Measurements from ENCODE around the gene AGBL4.

Gene AGBL4

DNA sequence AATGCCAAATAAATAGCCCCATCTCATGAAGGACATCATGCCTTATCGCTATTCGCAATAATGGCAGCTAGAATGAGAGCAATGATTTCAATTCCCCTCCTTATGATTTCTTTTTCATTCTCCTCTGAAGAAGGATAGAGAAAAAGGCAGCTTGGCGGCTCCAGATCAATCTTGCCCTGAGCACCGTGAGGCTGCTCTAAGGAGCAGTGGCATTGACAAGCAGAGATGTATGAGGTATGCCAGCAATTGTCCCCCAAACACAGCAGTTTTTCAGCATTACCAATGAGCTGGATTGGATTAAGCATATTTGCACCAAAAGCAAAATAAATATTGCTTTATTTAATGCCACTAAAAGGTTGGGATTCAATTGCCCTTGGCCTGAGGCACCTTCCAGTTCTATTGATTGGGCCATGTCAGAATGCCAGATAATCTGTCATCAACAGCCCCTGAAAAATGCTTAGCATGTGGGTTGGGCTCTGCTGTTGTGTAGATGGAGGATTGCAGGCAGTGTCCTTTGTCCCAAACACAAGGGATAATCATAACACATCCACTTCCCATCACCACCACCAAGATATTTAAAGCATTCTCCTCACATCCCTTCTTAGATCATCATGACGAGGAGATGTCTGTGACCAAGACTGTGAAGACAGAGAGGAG, 1382.8 kb downstream of the AGBL4 start:
- no peak overlapping the region for H3K27ac ChIP-seq (ENCODE audit: extremely low read depth, low read depth, low read length)
- TF ChIP-seq ZBTB1 (tag by site-specific recombination; IDR thresholded peaks at IDR 0.05): no peak
- TF ChIP-seq GLI2 (tag by site-specific recombination; IDR thresholded peaks at IDR 0.05; ENCODE audit: borderline replicate concordance, low read depth): no peak
- TF ChIP-seq RBAK (tag by site-specific recombination; IDR thresholded peaks at IDR 0.05): no peak
- no peaks in the 10 kb centered on the region for H3K36me3 ChIP-seq (ENCODE audit: control insufficient read depth in 2 of 2, insufficient read depth in 1 of 2, low read length in 2 of 2)
- CTCF ChIA-PET: interaction anchor here (0.6 to 1.0 kb wide), 2 partner anchors 36 to 1452 kb away, joined by 3 read pairs; no protein-coding TSS in a partner anchor
- no peaks in the 10 kb centered on the region for H3K4me1 ChIP-seq (ENCODE audit: control insufficient read depth, insufficient read depth, low read length)
- no peaks in the 10 kb centered on the region for H3K9me3 ChIP-seq (ENCODE audit: control insufficient read depth, insufficient read depth, low read depth, low read length)
- no peak overlapping the region for H3K4me3 ChIP-seq (ENCODE audit: low read depth, low read length)
- POLR2A ChIA-PET: no interaction called here

DNA sequence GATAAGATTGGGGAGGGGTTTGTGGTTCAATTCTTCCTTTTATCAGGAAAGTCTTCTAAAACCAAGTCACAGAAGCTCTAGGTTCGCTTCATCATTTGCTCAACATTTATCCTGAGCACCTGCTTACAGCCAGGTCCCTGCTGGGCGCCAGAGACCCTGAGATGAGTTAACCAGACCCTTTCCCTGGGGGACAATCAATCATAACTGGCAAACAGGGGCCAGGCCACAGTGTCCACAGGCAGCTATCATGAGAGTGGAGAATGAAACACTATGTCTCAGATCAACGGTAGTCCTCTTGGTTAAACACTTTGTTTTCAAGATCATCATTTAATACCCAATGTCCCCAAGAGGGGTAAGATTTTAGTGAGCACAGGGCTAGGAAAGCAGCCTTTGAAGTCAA, 1393.9 kb downstream of the AGBL4 start:
- Histone ChIP-seq H3K27ac (ENCODE audit: extremely low read depth, low read depth, low read length) (no peak overlapping the region), H3K9me3 (ENCODE audit: control insufficient read depth, insufficient read depth, low read depth, low read length) (no peaks in the 10 kb centered on the region), H3K4me1 (ENCODE audit: control insufficient read depth, insufficient read depth, low read length) (no peaks in the 10 kb centered on the region), H3K4me3 (ENCODE audit: low read depth, low read length) (no peak overlapping the region), H3K36me3 (ENCODE audit: control insufficient read depth in 2 of 2, insufficient read depth in 1 of 2, low read length in 2 of 2) (no peaks in the 10 kb centered on the region)
- TF ChIP-seq, protein P1, sequence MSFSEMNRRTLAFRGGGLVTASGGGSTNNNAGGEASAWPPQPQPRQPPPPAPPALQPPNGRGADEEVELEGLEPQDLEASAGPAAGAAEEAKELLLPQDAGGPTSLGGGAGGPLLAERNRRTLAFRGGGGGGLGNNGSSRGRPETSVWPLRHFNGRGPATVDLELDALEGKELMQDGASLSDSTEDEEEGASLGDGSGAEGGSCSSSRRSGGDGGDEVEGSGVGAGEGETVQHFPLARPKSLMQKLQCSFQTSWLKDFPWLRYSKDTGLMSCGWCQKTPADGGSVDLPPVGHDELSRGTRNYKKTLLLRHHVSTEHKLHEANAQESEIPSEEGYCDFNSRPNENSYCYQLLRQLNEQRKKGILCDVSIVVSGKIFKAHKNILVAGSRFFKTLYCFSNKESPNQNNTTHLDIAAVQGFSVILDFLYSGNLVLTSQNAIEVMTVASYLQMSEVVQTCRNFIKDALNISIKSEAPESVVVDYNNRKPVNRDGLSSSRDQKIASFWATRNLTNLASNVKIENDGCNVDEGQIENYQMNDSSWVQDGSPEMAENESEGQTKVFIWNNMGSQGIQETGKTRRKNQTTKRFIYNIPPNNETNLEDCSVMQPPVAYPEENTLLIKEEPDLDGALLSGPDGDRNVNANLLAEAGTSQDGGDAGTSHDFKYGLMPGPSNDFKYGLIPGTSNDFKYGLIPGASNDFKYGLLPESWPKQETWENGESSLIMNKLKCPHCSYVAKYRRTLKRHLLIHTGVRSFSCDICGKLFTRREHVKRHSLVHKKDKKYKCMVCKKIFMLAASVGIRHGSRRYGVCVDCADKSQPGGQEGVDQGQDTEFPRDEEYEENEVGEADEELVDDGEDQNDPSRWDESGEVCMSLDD (tag by site-specific recombination; IDR thresholded peaks at IDR 0.05): no peak
- TF ChIP-seq ZNF24 (tag by site-specific recombination; IDR thresholded peaks at IDR 0.05) (no peak), ZNF274 (IDR thresholded peaks at IDR 0.05; ENCODE audit: low read length) (no peak), ZNF274 (tag by site-specific recombination; IDR thresholded peaks at IDR 0.05; ENCODE audit: borderline replicate concordance) (no peak), ZNF214 (tag by site-specific recombination; IDR thresholded peaks at IDR 0.05; ENCODE audit: borderline replicate concordance) (no peak), ZXDB (tag by site-specific recombination; IDR thresholded peaks at IDR 0.05) (no peak), ZNF621 (tag by site-specific recombination; IDR thresholded peaks at IDR 0.05) (no peak), ZNF560 (tag by site-specific recombination; IDR thresholded peaks at IDR 0.05; ENCODE audit: borderline replicate concordance) (no peak), ZNF354C (tag by site-specific recombination; IDR thresholded peaks at IDR 0.05; ENCODE audit: borderline replicate concordance, low read depth) (no peak), ZNF555 (tag by site-specific recombination; conservative IDR thresholded peaks at IDR 0.05) (no peak)
- TF ChIP-seq, protein P2, sequence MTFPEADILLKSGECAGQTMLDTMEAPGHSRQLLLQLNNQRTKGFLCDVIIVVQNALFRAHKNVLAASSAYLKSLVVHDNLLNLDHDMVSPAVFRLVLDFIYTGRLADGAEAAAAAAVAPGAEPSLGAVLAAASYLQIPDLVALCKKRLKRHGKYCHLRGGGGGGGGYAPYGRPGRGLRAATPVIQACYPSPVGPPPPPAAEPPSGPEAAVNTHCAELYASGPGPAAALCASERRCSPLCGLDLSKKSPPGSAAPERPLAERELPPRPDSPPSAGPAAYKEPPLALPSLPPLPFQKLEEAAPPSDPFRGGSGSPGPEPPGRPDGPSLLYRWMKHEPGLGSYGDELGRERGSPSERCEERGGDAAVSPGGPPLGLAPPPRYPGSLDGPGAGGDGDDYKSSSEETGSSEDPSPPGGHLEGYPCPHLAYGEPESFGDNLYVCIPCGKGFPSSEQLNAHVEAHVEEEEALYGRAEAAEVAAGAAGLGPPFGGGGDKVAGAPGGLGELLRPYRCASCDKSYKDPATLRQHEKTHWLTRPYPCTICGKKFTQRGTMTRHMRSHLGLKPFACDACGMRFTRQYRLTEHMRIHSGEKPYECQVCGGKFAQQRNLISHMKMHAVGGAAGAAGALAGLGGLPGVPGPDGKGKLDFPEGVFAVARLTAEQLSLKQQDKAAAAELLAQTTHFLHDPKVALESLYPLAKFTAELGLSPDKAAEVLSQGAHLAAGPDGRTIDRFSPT (tag by site-specific recombination; IDR thresholded peaks at IDR 0.05): no peak
- ChIA-PET POLR2A (no interaction called here), CTCF (interaction anchor here (1.9 kb wide), 1 partner anchor 57 kb away, joined by 4 read pairs; no protein-coding TSS in a partner anchor)

DNA sequence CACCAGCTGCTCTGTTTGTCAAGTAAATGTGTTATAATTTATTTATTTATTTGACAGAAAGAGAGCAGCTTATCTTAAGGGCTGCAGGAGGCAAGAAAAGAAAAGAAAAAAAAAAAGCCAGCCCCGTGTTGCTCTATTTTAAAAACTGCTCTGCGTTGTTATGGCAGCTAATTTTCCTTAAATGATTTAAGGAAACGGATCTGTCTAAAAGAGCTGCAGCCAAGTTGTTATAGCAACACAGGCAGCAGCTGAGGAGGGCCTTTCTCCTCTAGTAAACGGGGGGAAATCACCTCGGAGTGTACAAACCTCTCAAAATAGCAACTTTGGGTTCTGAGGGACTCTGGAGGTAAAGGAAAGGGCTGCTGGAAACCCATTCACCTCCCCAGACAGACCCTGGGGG, 1396.3 kb downstream of the AGBL4 start:
- Histone ChIP-seq H3K36me3 (ENCODE audit: control insufficient read depth in 2 of 2, insufficient read depth in 1 of 2, low read length in 2 of 2) (no peaks in the 10 kb centered on the region), H3K27ac (ENCODE audit: extremely low read depth, low read depth, low read length) (no peak overlapping the region), H3K4me3 (ENCODE audit: low read depth, low read length) (no peak overlapping the region), H3K4me1 (ENCODE audit: control insufficient read depth, insufficient read depth, low read length) (no peaks in the 10 kb centered on the region), H3K9me3 (ENCODE audit: control insufficient read depth, insufficient read depth, low read depth, low read length) (no peaks in the 10 kb centered on the region)
- ChIA-PET POLR2A (no interaction called here), CTCF (no interaction called here)
- TF ChIP-seq ZNF2 (tag by site-specific recombination; IDR thresholded peaks at IDR 0.05): no peak
- TF ChIP-seq ZNF621 (tag by site-specific recombination; IDR thresholded peaks at IDR 0.05): no peak
- no peak for TF ChIP-seq ZNF350 (tag by site-specific recombination; IDR thresholded peaks at IDR 0.05)
- no peak for TF ChIP-seq ZNF239 (tag by site-specific recombination; IDR thresholded peaks at IDR 0.05)
- TF ChIP-seq, protein P3, sequence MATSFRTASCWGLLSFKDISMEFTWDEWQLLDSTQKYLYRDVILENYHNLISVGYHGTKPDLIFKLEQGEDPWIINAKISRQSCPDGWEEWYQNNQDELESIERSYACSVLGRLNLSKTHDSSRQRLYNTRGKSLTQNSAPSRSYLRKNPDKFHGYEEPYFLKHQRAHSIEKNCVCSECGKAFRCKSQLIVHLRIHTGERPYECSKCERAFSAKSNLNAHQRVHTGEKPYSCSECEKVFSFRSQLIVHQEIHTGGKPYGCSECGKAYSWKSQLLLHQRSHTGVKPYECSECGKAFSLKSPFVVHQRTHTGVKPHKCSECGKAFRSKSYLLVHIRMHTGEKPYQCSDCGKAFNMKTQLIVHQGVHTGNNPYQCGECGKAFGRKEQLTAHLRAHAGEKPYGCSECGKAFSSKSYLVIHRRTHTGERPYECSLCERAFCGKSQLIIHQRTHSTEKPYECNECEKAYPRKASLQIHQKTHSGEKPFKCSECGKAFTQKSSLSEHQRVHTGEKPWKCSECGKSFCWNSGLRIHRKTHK (tag by site-specific recombination; IDR thresholded peaks at IDR 0.05): no peak
- TF ChIP-seq ZNF830 (tag by site-specific recombination; IDR thresholded peaks at IDR 0.05; ENCODE audit: low read depth): no peak
- no peak for TF ChIP-seq ZNF354C (tag by site-specific recombination; IDR thresholded peaks at IDR 0.05; ENCODE audit: borderline replicate concordance, low read depth)
- TF ChIP-seq KLF1 (tag by site-specific recombination; IDR thresholded peaks at IDR 0.05): no peak
- TF ChIP-seq, protein P4, sequence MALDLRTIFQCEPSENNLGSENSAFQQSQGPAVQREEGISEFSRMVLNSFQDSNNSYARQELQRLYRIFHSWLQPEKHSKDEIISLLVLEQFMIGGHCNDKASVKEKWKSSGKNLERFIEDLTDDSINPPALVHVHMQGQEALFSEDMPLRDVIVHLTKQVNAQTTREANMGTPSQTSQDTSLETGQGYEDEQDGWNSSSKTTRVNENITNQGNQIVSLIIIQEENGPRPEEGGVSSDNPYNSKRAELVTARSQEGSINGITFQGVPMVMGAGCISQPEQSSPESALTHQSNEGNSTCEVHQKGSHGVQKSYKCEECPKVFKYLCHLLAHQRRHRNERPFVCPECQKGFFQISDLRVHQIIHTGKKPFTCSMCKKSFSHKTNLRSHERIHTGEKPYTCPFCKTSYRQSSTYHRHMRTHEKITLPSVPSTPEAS (tag by site-specific recombination; IDR thresholded peaks at IDR 0.05): no peak
- no peak for TF ChIP-seq MZF1 (tag by site-specific recombination; IDR thresholded peaks at IDR 0.05; ENCODE audit: borderline replicate concordance)

All from HEK293 (cell line).